Measurements from ENCODE around the gene MCU.
"Not testable (repeated sequence)": the region's sequence is repeated elsewhere in the genome, so short reads cannot be mapped to it uniquely, and the experiment has no call there.

MCU gene

DNA sequence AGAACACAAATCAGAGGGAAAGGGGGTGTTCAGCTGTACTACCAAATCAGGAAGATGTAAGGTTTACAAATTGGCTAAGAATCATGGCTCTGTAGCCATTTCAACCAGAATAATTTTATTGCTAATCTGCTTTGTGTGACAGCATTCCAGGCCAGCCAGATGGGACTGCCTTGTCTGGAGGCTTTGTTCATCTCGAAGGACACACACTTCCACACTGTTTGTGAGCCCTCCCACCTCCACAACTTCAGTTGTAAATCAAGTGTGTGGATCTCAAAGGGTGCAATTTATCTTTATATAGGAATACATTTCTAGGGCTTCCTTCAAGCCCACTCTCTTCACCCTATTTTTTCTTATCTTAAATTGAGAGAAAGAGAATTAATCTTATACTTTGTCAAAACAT is 194.7 kb downstream of the MCU start:
- Mint-ChIP-seq H3K36me3 (peaks cover 55% of the 10 kb centered on the region), H3K27me3 (no peaks in the 10 kb centered on the region), H3K4me1 (peaks cover 6% of the 10 kb centered on the region), H3K27ac (no peak overlapping the region), H3K4me3 (no peak overlapping the region), H3K9me3 (peaks cover 2% of the 10 kb centered on the region)
- ATAC-seq: no peak

DNA sequence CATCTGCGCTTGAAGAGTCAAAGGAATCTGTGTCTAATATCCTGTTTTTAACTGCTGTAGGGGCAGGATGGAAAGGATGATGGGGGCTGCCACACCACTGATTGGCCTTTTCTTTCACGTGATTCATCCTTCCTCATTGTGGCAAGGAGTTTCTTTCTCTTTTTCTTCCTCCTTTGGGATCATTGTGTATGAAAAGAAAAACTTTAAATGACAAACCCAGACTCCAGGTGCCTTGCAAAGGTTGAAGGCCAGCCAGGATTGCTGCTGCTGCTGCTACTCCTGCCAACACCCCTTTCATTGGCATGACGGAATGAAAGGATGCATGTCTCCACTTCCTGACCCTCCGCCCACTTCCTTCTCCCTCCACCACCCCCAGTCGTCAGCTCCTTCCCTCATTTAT is 195.1 kb downstream of the MCU start:
- ATAC-seq: no peak
- no peak overlapping the region for H3K27ac Mint-ChIP-seq
- H3K4me1 Mint-ChIP-seq: peaks cover 6% of the 10 kb centered on the region
- H3K4me3 Mint-ChIP-seq: peak overlapping the region; percentile 19
- H3K27me3 Mint-ChIP-seq: no peaks in the 10 kb centered on the region
- peaks cover 2% of the 10 kb centered on the region for H3K9me3 Mint-ChIP-seq
- peaks cover 51% of the 10 kb centered on the region for H3K36me3 Mint-ChIP-seq

DNA sequence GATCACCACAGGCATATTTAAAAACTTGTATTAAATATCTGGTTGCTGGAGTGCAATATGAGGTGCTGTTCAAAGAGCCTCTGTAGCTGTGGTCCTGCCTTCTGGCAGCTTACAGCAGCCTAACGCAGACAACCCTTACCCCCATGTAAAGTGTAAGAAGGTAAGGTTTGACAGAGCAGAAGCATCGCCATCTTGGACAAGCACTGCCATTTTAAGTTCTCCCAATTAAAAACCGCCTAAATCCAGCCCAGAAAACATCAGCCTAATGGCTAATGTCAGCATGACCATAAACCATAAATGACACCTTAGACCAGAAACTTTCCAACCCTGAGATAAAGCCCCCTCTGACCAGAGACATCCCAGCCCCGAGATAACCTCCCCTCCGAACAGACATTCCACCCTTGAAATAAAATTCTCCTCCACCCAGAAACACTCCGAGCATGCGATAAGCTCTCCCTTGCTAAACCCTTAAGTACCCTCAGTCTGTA is 196.3 kb downstream of the MCU start:
- Mint-ChIP-seq H3K9me3 (peaks cover 2% of the 10 kb centered on the region), H3K4me3 (no peak overlapping the region), H3K4me1 (peaks cover 6% of the 10 kb centered on the region), H3K27ac (no peak overlapping the region), H3K27me3 (no peaks in the 10 kb centered on the region), H3K36me3 (peaks cover 40% of the 10 kb centered on the region)
- no peak for ATAC-seq

DNA sequence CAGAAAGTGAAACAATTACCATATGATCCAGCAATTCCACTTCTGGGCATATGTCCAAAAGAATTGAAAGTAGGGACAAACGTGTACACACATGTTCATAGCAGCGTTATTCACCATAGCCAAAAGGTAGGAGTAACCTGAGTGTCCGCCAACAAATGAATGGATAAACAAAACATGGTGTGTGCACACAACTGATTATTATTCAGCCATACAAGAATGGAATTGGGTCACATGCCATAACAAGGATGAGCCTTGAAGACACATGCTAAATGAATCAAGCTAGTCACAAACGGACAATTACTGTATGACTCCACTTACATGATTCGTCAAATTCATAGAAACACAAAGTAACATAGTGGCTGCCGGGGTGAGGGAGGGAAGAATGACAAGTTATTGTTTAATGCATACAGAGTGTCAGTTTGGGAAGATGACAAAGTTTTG is 197.5 kb downstream of the MCU start:
- Mint-ChIP-seq H3K9me3 (peaks cover 2% of the 10 kb centered on the region), H3K4me3 (no peak overlapping the region), H3K27me3 (peaks cover 2% of the 10 kb centered on the region), H3K4me1 (peaks cover 6% of the 10 kb centered on the region), H3K36me3 (peaks cover 29% of the 10 kb centered on the region), H3K27ac (no peak overlapping the region)
- no peak for ATAC-seq

DNA sequence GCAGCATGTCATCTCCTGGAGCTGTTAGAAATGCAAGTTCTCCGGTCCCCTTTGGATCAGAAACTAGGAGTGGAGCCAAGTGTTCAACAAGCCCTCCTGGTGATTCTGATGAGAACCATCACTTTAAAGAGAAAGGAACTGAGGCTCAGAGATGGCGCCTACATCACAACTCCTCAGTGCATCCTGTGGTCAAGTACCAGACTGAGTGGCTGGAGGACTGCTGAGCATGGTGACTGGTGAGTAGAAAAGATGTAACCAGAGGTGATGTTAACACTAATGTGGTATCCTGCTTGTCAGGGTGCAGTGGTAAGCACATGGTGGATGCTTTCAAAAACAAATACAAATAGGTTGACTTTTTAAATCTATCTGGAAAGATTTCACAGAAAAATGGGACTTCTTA is 198.1 kb downstream of the MCU start:
- peaks cover 2% of the 10 kb centered on the region for H3K9me3 Mint-ChIP-seq
- H3K27me3 Mint-ChIP-seq: peaks cover 9% of the 10 kb centered on the region
- no peak overlapping the region for H3K4me3 Mint-ChIP-seq
- peaks cover 23% of the 10 kb centered on the region for H3K36me3 Mint-ChIP-seq
- H3K4me1 Mint-ChIP-seq: peaks cover 6% of the 10 kb centered on the region
- no peak for ATAC-seq
- no peak overlapping the region for H3K27ac Mint-ChIP-seq

DNA sequence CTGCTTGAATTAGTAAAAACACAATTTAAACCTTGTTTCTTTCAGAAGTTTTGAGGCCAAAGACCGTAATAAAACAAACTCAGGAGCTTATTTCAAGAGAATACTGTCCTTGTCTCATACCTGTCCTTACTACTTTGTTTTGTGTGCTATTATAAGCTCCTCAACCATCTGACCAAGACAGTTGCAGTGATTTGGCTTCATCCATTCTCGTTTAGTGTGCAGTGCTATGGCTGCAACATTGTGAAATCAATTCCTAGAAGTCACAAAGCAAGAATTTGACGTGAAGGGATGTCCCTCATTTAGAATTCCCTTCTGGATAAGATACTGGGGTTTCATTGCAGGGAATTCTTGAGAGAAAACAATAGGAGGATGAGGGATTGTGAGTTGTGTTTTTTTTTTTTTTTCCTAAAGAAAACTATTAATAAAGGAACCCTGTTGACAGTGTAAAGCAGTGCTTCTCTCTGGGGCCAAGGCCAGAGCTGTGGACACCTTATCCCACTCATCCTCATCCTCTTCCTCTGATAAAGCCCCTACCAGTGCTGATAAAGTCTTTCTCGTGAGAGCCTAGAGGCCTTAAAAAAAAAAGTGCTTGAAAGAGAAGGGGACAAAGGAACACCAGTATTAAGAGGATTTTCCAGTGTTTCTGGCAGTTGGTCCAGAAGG is 201.3 kb downstream of the MCU start, which contains the start of gene OIT3:
Gene OIT3 (plus strand): TSS at position 604 of the 663 bp plus-strand sequence. CDS start 60 bp downstream, outside the sequence.
- Mint-ChIP-seq H3K36me3 (peaks cover 6% of the 10 kb centered on the region), H3K4me3 (no peak within 1 kb of the TSS), H3K27ac (no peak within 1 kb of the TSS), H3K4me1 (no peaks in the 10 kb centered on the region), H3K9me3 (peaks cover 2% of the 10 kb centered on the region), H3K27me3 (peaks cover 15% of the 10 kb centered on the region)
- no peak for ATAC-seq

DNA sequence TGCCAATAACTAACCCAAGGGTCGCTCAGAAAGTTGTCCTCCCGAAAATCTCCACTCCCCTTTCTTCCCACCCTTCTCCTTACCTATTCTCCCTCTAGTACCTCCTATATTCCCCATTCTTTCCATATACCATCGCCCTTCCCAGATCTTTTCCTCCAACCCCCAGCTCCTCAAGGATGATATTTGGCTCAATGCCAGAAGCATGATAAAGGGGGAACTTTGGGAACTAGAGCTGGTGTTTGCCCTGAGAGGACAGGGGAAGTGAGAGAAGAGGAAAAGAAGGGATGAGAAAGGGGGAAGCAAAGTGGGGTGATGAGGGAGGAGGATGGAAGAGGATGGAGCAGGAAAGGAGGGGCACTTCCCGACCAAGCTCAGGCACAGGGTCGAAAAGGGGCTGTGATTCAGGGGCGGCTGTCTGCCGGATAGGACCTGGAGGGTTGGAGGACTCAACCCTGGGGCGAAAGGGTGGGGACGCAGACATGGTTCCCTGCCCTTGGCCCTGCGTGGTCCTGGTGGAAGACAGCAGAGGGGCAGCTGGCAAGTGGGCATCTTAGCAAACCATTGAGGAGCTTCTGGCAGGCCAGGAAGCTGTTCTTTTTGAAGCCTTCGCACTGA is 203.4 kb downstream of the MCU start:
- H3K9me3 Mint-ChIP-seq: peaks cover 2% of the 10 kb centered on the region
- H3K36me3 Mint-ChIP-seq: no peaks in the 10 kb centered on the region
- no peak overlapping the region for H3K4me3 Mint-ChIP-seq
- ATAC-seq: no peak
- no peak overlapping the region for H3K27ac Mint-ChIP-seq
- peaks cover 15% of the 10 kb centered on the region for H3K27me3 Mint-ChIP-seq
- no peaks in the 10 kb centered on the region for H3K4me1 Mint-ChIP-seq

DNA sequence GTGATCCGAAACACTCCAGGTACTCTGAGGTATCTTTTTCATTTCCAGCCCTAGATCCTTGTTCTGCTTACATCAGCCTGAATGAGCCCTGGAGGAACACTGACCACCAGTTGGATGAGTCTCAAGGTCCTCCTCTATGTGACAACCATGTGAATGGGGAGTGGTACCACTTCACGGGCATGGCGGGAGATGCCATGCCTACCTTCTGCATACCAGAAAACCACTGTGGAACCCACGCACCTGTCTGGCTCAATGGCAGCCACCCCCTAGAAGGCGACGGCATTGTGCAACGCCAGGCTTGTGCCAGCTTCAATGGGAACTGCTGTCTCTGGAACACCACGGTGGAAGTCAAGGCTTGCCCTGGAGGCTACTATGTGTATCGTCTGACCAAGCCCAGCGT is 206.7 kb downstream of the MCU start:
- no peak overlapping the region for H3K4me3 Mint-ChIP-seq
- no peaks in the 10 kb centered on the region for H3K4me1 Mint-ChIP-seq
- ATAC-seq: no peak

DNA sequence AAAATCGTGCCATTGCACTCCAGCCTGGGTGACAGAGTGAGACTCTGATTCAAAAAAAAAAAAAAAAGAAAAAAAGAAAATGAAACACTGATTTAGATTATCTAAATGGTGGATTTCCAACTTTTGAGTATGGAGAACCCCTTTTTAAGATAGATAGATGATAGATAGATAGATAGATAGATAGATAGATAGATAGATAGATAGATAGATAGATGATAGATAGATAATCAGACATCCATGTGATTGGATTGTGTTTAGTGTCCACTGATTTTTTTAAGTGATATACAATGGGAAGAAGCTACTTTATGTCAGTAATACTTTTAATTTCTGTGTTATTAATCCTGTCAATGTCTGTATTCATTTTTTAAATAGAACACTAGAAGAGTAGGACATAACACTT is 207.6 kb downstream of the MCU start:
- ATAC-seq: no peak
- no peaks in the 10 kb centered on the region for H3K36me3 Mint-ChIP-seq
- H3K9me3 Mint-ChIP-seq: no peaks in the 10 kb centered on the region
- H3K4me3 Mint-ChIP-seq: no peak overlapping the region
- no peak overlapping the region for H3K27ac Mint-ChIP-seq
- H3K4me1 Mint-ChIP-seq: no peaks in the 10 kb centered on the region
- peaks cover 12% of the 10 kb centered on the region for H3K27me3 Mint-ChIP-seq

More for the DNA sequence above, 206.7 kb downstream of the MCU start:
- Mint-ChIP-seq H3K36me3 (no peaks in the 10 kb centered on the region), H3K27me3 (peaks cover 15% of the 10 kb centered on the region), H3K9me3 (no peaks in the 10 kb centered on the region), H3K27ac (no peak overlapping the region)

DNA sequence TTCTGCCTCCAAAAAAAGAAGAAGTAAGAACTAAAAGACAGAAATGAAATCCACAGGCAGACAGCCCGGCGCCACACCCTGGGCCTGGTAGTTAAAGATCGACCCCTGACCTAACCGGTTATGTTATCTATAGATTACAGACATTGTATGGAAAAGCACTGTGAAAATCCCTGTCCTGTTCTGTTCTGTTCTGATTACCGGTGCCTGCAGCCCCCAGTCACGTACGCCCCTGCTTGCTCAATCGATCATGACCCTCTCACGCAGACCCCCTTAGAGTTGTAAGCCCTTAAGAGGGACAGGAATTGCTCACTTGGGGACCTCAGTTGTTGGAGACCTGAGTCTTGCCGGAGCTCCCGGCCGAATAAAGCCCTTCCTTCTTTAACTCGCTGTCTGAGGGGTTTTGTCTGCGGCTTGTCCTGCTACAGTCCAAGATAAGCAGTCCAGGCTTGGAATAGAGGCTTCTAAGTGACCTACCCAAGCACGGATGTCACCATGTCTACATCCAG is 212.1 kb downstream of the MCU start:
- H3K4me3 Mint-ChIP-seq, H3K36me3 Mint-ChIP-seq, H3K4me1 Mint-ChIP-seq, H3K9me3 Mint-ChIP-seq, H3K27me3 Mint-ChIP-seq, H3K27ac Mint-ChIP-seq, ATAC-seq: not testable (repeated sequence)

DNA sequence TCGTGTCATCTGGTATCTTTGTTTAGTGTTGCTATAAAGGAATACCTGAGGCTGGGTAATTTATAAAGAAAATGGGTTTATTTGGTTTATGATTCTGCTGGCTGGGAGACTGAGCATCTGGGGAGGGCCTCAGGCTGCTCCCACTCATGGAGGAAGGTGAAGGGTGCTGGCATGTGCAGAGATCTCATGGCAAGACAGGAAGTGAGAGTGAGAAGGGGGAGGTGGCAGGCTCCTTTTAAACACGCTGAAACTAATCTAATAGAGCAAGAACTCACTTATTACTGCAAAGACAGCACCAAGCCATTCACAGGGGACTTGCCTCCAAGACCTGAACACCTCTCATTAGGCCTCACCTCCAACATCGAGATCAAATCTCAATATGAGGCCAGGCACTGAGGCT is 212.9 kb downstream of the MCU start:
- Mint-ChIP-seq H3K4me3 (no peak overlapping the region), H3K4me1 (no peaks in the 10 kb centered on the region), H3K27ac (no peak overlapping the region), H3K27me3 (no peaks in the 10 kb centered on the region), H3K9me3 (no peaks in the 10 kb centered on the region), H3K36me3 (no peaks in the 10 kb centered on the region)
- ATAC-seq: no peak

DNA sequence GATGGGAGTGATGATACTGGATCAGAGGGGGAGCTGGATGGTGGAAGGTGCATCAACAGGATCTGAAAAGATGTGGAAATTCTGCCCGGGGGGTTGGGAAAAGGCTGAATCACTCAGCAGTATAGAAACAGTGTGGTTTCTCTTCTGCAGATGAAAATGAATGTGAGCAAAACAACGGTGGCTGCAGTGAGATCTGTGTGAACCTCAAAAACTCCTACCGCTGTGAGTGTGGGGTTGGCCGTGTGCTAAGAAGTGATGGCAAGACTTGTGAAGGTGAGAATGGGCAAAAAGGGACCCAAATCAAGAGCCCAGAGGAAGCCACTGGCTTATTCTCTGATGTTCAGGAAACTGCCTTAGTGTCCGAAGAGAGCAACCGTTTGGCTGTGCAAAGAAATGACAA is 214.5 kb downstream of the MCU start:
- Mint-ChIP-seq H3K4me3 (no peak overlapping the region), H3K9me3 (no peaks in the 10 kb centered on the region)

DNA sequence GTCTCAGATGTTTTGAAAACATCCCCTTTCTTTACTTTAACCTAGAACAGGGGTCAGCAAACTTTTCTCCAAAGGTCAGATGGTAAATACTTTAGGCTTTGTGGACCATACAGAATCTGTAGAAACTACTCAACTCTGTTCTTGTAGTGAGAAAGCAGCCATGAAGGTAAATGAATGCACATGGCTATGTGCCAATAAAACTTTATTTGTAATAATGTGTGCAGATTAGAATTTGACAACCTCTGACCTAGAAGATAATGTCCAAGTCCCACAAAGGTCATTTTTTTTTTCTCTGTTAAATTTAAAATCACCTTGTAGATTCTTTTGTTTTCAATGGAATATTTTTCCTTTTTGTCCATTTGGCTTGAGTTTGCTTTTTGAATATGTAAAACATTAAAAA is 218.8 kb downstream of the MCU start:
- Mint-ChIP-seq H3K4me3 (no peak overlapping the region), H3K27ac (no peak overlapping the region), H3K36me3 (no peaks in the 10 kb centered on the region), H3K9me3 (no peaks in the 10 kb centered on the region), H3K4me1 (no peaks in the 10 kb centered on the region), H3K27me3 (no peaks in the 10 kb centered on the region)
- no peak for ATAC-seq

More for the DNA sequence above, 214.5 kb downstream of the MCU start:
- no peak for ATAC-seq
- H3K4me1 Mint-ChIP-seq: no peaks in the 10 kb centered on the region
- H3K27ac Mint-ChIP-seq: no peak overlapping the region
- no peaks in the 10 kb centered on the region for H3K27me3 Mint-ChIP-seq
- H3K36me3 Mint-ChIP-seq: no peaks in the 10 kb centered on the region

DNA sequence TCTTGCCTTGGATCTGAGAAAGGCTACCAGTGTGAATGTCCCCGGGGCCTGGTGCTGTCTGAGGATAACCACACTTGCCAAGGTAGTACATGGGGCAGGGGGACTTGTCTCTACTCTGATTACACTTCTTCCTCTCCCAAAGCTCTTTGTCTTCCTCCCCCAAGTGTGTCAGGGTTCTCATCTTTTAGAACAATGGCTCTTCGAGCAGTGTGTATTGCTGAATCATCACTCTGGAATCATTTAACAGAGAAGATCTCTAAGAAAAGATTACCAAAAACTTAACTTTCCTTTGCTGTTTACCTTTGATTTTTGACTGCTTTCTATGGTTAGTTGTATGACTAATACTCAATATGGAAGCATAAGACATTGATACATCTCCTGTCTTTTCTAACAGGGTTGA is 219.8 kb downstream of the MCU start:
- Mint-ChIP-seq H3K27ac (no peak overlapping the region), H3K9me3 (no peaks in the 10 kb centered on the region), H3K36me3 (no peaks in the 10 kb centered on the region), H3K27me3 (no peaks in the 10 kb centered on the region), H3K4me1 (no peaks in the 10 kb centered on the region), H3K4me3 (no peak overlapping the region)
- ATAC-seq: no peak

DNA sequence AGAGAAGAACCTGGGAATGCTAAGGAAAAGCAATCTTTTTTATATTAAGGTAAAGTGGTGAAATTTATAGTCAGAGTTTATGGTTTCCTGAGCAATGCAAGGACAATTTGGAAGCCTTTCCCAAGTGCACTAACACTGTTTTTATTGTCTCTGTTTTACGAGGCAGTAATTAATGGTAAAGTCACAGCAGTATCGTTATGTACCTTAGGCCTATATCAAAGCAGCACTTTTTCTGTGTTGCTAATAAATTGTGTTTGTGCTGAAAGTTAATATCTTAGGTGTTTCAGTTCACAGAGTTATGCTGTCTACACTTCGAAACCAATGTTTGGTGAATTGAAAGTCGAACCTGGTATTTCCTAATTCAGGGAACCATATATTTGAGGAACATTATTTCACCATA is 220.8 kb downstream of the MCU start:
- Mint-ChIP-seq H3K4me1 (peaks cover 2% of the 10 kb centered on the region), H3K27me3 (no peaks in the 10 kb centered on the region), H3K27ac (no peak overlapping the region), H3K9me3 (no peaks in the 10 kb centered on the region), H3K36me3 (no peaks in the 10 kb centered on the region), H3K4me3 (no peak overlapping the region)
- ATAC-seq: no peak

DNA sequence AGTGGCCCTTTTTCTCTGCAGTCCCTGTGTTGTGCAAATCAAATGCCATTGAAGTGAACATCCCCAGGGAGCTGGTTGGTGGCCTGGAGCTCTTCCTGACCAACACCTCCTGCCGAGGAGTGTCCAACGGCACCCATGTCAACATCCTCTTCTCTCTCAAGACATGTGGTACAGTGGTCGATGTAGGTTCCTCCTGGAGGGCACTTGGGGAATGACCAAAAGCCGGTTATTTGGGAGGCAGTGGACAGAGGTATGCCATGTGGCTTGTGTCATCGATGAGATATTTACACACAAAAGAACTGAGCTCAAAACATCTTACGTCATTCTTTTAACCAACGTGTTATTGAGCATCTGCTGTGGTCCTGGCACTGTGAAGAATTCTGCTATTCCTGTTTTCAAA is 221.3 kb downstream of the MCU start:
- H3K4me1 Mint-ChIP-seq: peaks cover 7% of the 10 kb centered on the region
- H3K4me3 Mint-ChIP-seq: no peak overlapping the region
- H3K9me3 Mint-ChIP-seq: no peaks in the 10 kb centered on the region
- no peak overlapping the region for H3K27ac Mint-ChIP-seq
- H3K36me3 Mint-ChIP-seq: no peaks in the 10 kb centered on the region
- H3K27me3 Mint-ChIP-seq: no peaks in the 10 kb centered on the region
- no peak for ATAC-seq
